Adipose tissue (tissue), 3 donors: ENCODE measurements around the gene RGS7. TPM values are rescaled to one million over a fixed set of nuclear protein-coding genes. Genes with fewer than 3 reads are reported as not detected.
"Not testable (repeated sequence)": the region's sequence is repeated elsewhere in the genome, so short reads cannot be mapped to it uniquely, and the experiment has no call there.

Source experiments
- H3K27ac ChIP-seq: one replicate; pipeline ENCODE4 v1.5.1; 2013; ENCODE audit warnings: low read depth, low read length
- WGBS, 3 donors: extraction: QIAGEN DNeasy Blood & Tissue Kit; methylation state at CpG; one replicate each; pipeline ENCODE4 v1.1.7; 2013; 5-methylcytosine and 5-hydroxymethylcytosine counted together
- polyA plus RNA-seq, 3 donors: library from polyadenylated mRNA; stranded (reverse); fragments of 200-250 nt; gene quantifications; one replicate each; pipeline ENCODE4 v1.2.3, GENCODE V29; 2013
- donor health status: healthy with polysubstance abuse.
- donor health status: Bipolar disorder and iron deficiency.
- donor health status: healthy.

RGS7 gene
- polyA plus RNA-seq, 3 donors, result 0.13 to 0.28 TPM; not detected in 1

- H3K27ac ChIP-seq, result no peak overlapping the region
- WGBS, 3 donors, result 64 to 88% (median 72%) methylated on average over 2 of the region's 2 CpGs
Measured at GRCh38 chr1:240935920-240936319, 421.1 kb downstream of the RGS7 start.

DNA sequence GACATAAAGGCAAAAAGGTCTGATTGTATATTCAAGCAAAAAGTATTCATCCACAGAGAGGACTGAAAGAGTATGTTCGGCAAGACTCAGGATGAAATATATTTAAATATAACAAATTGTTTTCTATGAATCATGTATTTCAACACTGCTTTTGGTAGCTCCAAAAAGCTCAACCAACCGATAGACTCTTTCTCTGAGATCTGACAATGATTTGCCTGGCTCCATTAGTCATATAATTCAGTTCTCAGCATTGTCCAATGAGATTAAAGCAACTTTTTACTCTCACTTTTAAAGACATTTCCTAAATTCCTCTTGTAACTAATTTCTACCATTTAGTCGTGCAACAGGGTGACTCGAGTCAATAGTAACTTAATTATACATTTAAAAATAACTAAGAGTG, 426.0 kb downstream of the RGS7 start:
- 61 to 79% (median 73%) methylated on average over 4 of the region's 4 CpGs for WGBS, 3 donors
- H3K27ac ChIP-seq, result no peak overlapping the region

DNA sequence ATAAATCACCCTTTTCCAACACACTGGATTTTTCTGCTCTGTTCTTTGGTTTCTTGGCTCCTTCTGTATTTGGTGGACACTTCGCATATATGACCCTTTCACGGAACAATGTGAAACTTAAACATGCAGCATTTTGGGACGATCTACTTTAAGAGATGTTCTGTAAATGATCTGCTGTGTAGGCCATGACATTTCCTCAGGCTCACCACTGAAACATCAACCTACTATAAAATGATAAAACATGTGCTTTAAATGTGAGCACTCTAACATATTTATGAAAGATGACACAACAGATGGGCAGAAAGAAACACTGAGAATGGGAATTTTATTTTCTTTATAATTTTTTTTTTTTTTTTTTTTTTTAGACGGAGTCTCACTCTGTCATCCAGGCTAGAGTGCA, 428.7 kb downstream of the RGS7 start:
- WGBS, 3 donors, result 85 to 91% (median 88%) methylated on average over 4 of the region's 4 CpGs
- H3K27ac ChIP-seq, result no peak overlapping the region

GRCh38 chr1:240927821-240928220, 429.2 kb downstream of the RGS7 start:
- no peak overlapping the region for H3K27ac ChIP-seq
- 58 to 89% (median 84%) methylated on average over 3 of the region's 3 CpGs for WGBS, 3 donors

- 78 to 91% (median 87%) methylated on average over 4 of the region's 4 CpGs for WGBS, 3 donors
- H3K27ac ChIP-seq, result no peak overlapping the region
Measured at GRCh38 chr1:240925273-240925672, 431.7 kb downstream of the RGS7 start.

DNA sequence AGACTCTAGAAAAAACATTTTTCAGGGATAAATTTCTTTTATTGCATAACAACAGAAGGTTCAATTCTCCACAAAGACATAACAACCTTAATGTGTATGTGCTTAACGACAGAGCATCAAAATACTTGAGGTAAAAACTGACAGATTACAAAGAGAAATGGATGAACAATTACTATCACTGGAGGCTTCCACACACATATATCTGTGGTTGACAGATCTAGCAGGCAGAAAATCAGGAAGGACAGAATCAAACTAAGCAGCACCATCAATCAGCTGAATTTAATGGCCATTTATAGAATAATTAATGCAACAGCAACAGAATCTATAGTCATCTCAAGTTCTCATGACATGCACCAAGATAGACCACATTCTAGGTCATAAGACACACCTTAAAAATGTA, 439.0 kb downstream of the RGS7 start:
- 64 to 73% (median 71%) methylated on average over 1 of the region's 1 CpG for WGBS, 3 donors
- H3K27ac ChIP-seq, result no peak overlapping the region

GRCh38 chr1:240914506-240914905, 442.5 kb downstream of the RGS7 start:
- whole genome bisulfite sequencing, 3 donors, result 33 to 55% (median 52%) methylated on average over 1 of the region's 1 CpG

GRCh38 chr1:240912821-240913220, 444.2 kb downstream of the RGS7 start:
- 48 to 76% (median 69%) methylated on average over 4 of the region's 4 CpGs for WGBS, 3 donors
- no peak overlapping the region for H3K27ac ChIP-seq

More at GRCh38 chr1:240914506-240914905, 442.5 kb downstream of the RGS7 start:
- no peak overlapping the region for H3K27ac ChIP-seq

DNA sequence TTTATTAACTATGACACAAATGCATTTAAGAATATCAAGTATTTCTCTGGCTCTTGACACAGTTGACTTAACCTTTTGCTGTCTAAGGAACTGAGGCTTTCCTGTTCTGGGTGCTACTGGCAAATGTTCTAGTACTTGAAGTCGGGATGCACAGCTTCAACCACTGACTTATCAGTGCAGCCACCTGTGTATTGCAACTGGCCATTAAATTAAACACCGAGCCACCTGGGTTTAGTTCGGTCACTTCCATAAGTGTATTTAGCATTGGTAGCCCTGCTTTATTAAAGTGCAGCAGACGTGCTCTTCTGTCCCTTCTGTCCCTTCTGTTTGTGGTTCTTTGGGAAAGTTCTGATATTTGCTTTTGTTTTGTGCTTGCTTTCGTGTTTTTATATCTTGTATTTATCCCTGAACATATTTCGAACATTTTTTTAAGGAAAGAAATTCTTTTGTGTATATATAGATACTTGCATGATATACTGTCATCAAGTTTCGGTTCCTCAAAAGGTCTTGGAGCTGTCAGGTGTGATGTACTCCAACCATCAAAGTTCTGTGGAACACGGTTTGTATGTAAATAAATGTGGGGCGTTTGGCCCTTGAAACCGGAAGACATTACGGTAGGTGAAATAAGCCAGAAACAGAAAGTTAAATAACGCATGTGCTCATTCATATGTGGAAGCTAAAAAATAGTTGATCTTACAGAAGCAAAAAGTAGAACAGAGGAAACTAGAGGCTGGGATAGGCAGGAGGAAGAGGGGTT, 447.1 kb downstream of the RGS7 start:
- no peak overlapping the region for H3K27ac ChIP-seq
- 63 to 72% (median 70%) methylated on average over 12 of the region's 12 CpGs for whole genome bisulfite sequencing, 3 donors

GRCh38 chr1:240906477-240906876, 450.5 kb downstream of the RGS7 start:
- H3K27ac ChIP-seq, result no peak overlapping the region

DNA sequence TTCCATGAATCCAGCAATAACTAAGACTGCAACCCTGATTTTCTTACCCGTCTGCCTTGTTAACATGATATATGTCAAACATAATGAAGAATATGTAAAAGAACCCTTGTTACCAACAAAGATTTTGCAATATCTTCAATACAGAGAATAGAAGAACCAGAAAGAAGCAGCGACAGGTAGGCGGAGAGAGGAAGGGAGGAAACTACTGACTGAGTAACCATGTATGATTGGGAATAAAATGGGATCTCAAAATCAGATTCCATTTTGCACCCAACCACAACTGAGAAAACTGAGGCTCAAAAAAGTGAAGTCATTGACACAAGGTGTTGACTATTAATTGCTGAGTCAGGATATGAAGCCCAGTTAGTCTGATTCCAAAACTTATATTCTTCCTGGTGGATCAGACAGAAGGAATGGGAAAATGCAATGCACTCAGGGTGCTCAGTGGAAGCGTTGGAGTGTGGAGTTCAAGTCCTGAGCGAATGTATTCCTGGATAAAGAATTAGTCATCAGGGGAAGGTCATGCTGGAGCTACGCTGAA, 451.7 kb downstream of the RGS7 start:
- 81 to 88% (median 85%) methylated on average over 6 of the region's 6 CpGs for WGBS, 3 donors
- no peak overlapping the region for H3K27ac ChIP-seq

- H3K27ac ChIP-seq, result not testable (repeated sequence)
- WGBS, 3 donors, result 85 to 92% (median 91%) methylated on average over 4 of the region's 4 CpGs
Measured at GRCh38 chr1:240895424-240895823, 461.6 kb downstream of the RGS7 start.

DNA sequence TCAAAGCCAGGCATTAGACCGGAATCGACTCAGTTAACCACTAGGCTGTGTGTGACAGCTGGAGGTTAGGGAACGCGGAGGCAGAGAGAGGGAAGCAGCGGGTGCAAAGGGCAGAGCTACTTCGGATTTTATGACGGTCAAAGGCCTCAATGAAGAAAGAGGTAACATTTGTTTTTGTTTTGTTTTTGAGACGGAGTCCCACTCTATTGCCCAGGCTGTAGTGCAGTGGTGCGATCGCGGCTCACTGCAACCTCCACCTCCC, 468.3 kb downstream of the RGS7 start:
- 91 to 96% (median 93%) methylated on average over 11 of the region's 11 CpGs for WGBS, 3 donors
- no peak overlapping the region for H3K27ac ChIP-seq

DNA sequence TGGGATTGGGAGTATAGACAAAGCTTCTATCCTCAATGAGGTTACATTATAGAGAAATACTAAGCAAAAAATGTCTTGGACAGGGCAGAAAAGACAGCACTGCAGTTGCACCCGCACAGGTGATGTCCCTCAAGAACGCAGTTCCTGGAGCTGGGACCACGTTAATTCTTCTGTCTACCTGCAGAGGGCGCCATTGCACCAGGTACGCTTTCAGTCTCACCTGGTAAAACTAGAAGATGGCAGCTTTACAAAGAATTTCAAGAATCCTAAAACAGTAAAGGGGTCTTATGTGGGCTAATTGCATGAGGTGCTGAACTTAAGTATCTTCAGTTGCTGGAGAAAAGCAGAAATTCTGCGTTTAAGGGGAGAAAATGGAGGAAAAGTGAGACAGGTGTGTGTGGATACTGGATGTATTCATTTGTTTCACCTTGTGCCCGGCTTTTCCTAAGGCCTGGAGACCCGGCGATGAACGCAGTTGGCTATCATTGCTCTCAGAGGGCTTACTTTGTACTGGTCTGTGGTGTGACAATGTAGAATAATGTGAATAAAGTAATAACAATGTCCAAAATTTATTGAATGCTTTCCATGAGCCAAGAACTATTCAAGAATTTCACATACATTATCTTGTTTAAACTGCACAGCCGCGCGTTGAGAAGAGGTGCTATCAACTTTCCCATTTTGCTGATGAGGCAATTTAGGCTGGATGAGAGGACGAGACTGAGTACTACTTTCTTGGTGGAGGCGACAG, 468.8 kb downstream of the RGS7 start:
- no peak overlapping the region for H3K27ac ChIP-seq
- WGBS, 3 donors, result 50 to 56% (median 53%) methylated on average over 15 of the region's 15 CpGs

DNA sequence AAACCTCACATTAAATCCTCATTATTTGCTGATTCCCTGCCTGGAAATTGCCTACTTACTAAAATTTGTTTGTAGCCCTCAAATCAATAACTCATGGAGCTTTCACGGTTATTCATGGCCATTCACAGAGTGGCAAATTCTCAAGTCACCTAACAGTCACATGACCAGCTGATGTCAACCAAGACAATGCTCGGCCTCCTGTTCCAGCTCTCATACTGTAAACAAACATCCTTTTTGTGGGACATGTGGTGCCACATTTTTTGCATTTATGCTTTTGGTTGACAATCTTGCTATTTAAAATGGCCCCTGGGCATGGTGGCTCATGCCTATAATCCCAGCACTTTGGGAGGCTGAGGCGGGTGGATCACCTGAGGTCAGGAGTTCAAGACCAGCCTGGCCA, 473.5 kb downstream of the RGS7 start:
- no peak overlapping the region for H3K27ac ChIP-seq
- 72 to 92% (median 87%) methylated on average over 3 of the region's 3 CpGs for WGBS, 3 donors

DNA sequence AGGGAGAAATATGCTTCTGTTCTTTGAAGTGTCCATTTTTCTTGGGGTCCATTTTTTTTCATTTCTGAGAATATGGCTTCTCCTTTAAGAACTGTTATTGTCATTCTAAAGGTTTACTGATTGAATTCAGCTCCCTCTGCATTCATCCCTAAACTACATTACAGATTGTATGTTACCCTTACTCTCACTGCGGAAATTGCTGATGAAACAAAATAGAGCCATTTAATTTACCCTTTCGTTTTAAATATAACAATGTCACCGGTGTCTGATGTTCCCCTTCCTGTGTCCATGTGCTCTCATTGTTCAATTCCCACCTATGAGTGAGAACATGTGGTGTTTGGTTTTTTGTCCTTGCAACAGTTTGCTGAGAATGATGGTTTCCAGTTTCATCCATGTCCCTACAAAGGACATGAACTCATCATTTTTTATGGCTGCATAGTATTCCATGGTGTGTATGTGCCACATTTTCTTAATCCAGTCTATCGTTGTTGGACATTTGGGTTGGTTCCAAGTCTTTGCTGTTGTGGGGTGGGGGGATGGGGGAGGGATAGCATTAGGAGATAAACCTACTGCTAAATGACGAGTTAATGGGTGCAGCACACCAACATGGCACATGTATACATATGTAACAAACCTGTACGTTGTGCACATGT, 474.2 kb downstream of the RGS7 start:
- 85 to 93% (median 88%) methylated on average over 6 of the region's 6 CpGs for WGBS, 3 donors

DNA sequence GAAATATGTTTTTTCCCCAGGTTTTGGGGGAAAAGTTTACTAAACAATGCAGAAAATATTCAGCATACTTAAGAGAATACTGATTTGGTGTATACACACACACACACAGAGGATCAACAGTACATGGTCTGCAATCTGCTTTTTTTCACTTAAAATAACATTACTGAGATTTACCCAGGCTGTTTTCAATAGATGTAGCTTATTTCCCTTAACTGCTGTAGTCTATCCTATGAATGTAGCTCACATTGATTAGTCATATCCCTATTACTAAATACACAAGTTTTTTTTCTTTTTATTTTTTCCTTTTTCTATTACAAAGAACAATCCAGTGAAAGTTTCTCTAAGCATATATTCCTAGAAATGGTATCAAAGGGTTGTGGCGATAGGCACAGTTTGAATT, 478.4 kb downstream of the RGS7 start:
- no peak overlapping the region for H3K27ac ChIP-seq
- WGBS, 3 donors, result 84 to 89% (median 88%) methylated on average over 1 of the region's 1 CpG

More for the DNA sequence above, 474.2 kb downstream of the RGS7 start:
- H3K27ac ChIP-seq, result not testable (repeated sequence)

- H3K27ac ChIP-seq, result no peak overlapping the region
- 85 to 94% (median 94%) methylated on average over 1 of the region's 1 CpG for WGBS, 3 donors
Measured at GRCh38 chr1:240877605-240878004, 479.4 kb downstream of the RGS7 start.

GRCh38 chr1:240876071-240876470, 480.9 kb downstream of the RGS7 start:
- WGBS, 3 donors, result 72 to 87% (median 84%) methylated on average over 4 of the region's 4 CpGs

More at GRCh38 chr1:240876071-240876470, 480.9 kb downstream of the RGS7 start:
- no peak overlapping the region for H3K27ac ChIP-seq
